Keratinocyte (primary cell): ENCODE data around the gene SLC4A5. TPM values are rescaled to one million over a fixed set of nuclear protein-coding genes. Genes with fewer than 3 reads are reported as not detected.

Source experiments
- DNase-seq: peaks from one replicate; pipeline ENCODE4 v3.0.0-alpha.2; 2011; ENCODE audit warnings: low read depth, missing footprints, low spot score
- FAIRE-seq: peaks from 2 replicates; lab custom pipeline; 2011; peaks lifted over from hg19 to GRCh38; lab: Jason Lieb, UNC
- H2AFZ ChIP-seq: 2 replicates; pipeline ENCODE4 v1.6.0; 2012; ENCODE audit warnings: low read length, control low read depth, inconsistent platforms; ENCODE audit not compliant: control insufficient read depth
- H3K27ac ChIP-seq: 2 replicates; pipeline ENCODE4 v1.5.1; 2011; ENCODE audit warnings: low read length; ENCODE audit not compliant: control insufficient read depth, insufficient read depth
- H3K27me3 ChIP-seq: 3 replicates; pipeline ENCODE4 v1.6.0; 2011; ENCODE audit warnings: low read length; ENCODE audit not compliant: control insufficient read depth, insufficient read depth; ENCODE audit errors: extremely low read depth
- H3K36me3 ChIP-seq, 2 experiments: 2 replicates in 1 of 2; 3 replicates in 1 of 2; pipeline ENCODE4 v1.5.1; 2011; ENCODE audit warnings: low read length in 2 of 2, mild to moderate bottlenecking in 1 of 2; ENCODE audit not compliant: control insufficient read depth in 2 of 2, insufficient read depth in 2 of 2; ENCODE audit errors: extremely low read depth in 1 of 2
- H3K4me1 ChIP-seq: 3 replicates; pipeline ENCODE4 v1.5.1; 2011; ENCODE audit warnings: low read length; ENCODE audit not compliant: control insufficient read depth, insufficient read depth; ENCODE audit errors: extremely low read depth
- H3K4me2 ChIP-seq: 3 replicates; pipeline ENCODE4 v1.6.0; 2011; ENCODE audit warnings: low read depth, low read length; ENCODE audit not compliant: control insufficient read depth, insufficient read depth; ENCODE audit errors: extremely low read depth
- H3K4me3 ChIP-seq, 3 experiments: fragments of 200-600 bp in 1 of 3; sonication (generic) in 1 of 3; 2 replicates in 2 of 3; 3 replicates in 1 of 3; pipeline ENCODE4 v1.5.1; 2011 to 2016; ENCODE audit warnings: low read length in 3 of 3, mild to moderate bottlenecking in 3 of 3, control low read depth in 2 of 3, inconsistent platforms in 1 of 3, low read depth in 1 of 3, mixed read lengths in 1 of 3, mixed run types in 1 of 3, moderate library complexity in 1 of 3; ENCODE audit not compliant: control insufficient read depth in 2 of 3, insufficient read depth in 2 of 3; ENCODE audit errors: extremely low read depth in 1 of 3
- H3K79me2 ChIP-seq: 2 replicates; pipeline ENCODE4 v1.6.0; 2012; ENCODE audit warnings: low read length; ENCODE audit not compliant: control insufficient read depth, insufficient read depth
- H3K9ac ChIP-seq: 3 replicates; pipeline ENCODE4 v1.6.0; 2011; ENCODE audit warnings: low read length; ENCODE audit not compliant: control insufficient read depth, insufficient read depth; ENCODE audit errors: extremely low read depth
- H3K9me1 ChIP-seq: 3 replicates; pipeline ENCODE4 v1.6.0; 2011; ENCODE audit warnings: low read length; ENCODE audit not compliant: control insufficient read depth, insufficient read depth; ENCODE audit errors: extremely low read depth
- H3K9me3 ChIP-seq: 2 replicates; pipeline ENCODE4 v1.5.1; 2012; ENCODE audit warnings: low read depth, low read length; ENCODE audit not compliant: control insufficient read depth
- H4K20me1 ChIP-seq: 3 replicates; pipeline ENCODE4 v1.6.0; 2011; ENCODE audit warnings: low read length; ENCODE audit not compliant: control insufficient read depth, insufficient read depth; ENCODE audit errors: extremely low read depth
- EZH2 ChIP-seq: IDR thresholded peaks from one replicate; pipeline ENCODE4 v1.6.1; 2012; ENCODE audit warnings: inconsistent platforms, mild to moderate bottlenecking, low read length, moderate library complexity
- dilution Hi-C: fragments of 300-500 bp; cut with MboI; formaldehyde crosslinking; loops from one replicate; pipeline ENCODE4 v1.7.0; 2020; ENCODE audit warnings: low sequenced_read_pairs; ENCODE audit not compliant: extremely low pct_ligation_motif_present
- polyA plus RNA-seq, 5 experiments: library from polyadenylated mRNA; depleted of rRNA in 3 of 5; stranded (reverse) in 3 of 5; stranded (forward) in 1 of 5; unstranded in 1 of 5; fragments of >200 nt; gene quantifications; 1 replicate in 1 of 5; 2 replicates in 3 of 5; 3 replicates in 1 of 5; pipeline versions ENCODE4 v1.2.1 to v1.2.3, GENCODE V29; 2011 to 2012; ENCODE audit warnings: missing spikeins in 2 of 5, low read depth in 1 of 5, low replicate concordance in 1 of 5
- TF ChIP-seq, protein P1 (sequence below), 3 experiments: IDR thresholded peaks in 1 of 3; conservative IDR thresholded peaks in 1 of 3; optimal IDR thresholded peaks in 1 of 3; 2 replicates in 2 of 3; 3 replicates in 1 of 3; pipeline versions ENCODE3 to v1.5.1; 2011; ENCODE audit warnings: low read length in 3 of 3, mild to moderate bottlenecking in 3 of 3, moderate library complexity in 2 of 3, control low read depth in 1 of 3, inconsistent platforms in 1 of 3; ENCODE audit not compliant: insufficient read depth in 2 of 3; ENCODE audit errors: extremely low read depth in 1 of 3

SLC4A5 gene
- polyA plus RNA-seq, 1 donor (not counting 4 experiments of a cell fraction or from before 2014, with no cell fraction given): 0.22 TPM

DNA sequence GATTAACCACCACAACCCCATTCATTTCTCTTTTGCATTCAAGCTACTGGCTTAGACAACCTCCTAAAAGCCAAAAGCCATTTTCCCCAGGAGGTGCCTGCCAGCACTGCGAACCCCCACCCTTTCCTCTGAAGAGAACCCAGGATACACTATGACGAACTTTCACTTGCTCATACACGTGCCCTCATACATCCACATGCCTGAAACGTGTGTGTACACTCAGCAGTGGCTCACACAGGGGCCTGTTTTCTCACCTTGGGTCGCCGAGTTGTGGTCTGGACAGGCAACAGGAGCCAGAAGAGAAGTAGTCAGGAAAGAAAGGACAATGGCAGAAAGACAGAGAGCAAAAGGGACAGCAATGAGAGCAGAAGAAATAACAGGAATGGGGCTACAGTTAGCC lies 29.5 kb upstream of the SLC4A5 start:
- Histone ChIP-seq H3K4me2 (no peak overlapping the region), H3K36me3 (peaks cover 48 to 50% of the 10 kb centered on the region in 2 experiments), H4K20me1 (no peaks in the 10 kb centered on the region), H3K27ac (no peak overlapping the region), H3K9ac (no peak overlapping the region), H2AFZ (no peak overlapping the region), H3K4me3 (no peak overlapping the region), H3K9me1 (peaks cover 4% of the 10 kb centered on the region), H3K79me2 (peaks cover 10% of the 10 kb centered on the region), H3K4me1 (peaks cover 10% of the 10 kb centered on the region), H3K27me3 (no peaks in the 10 kb centered on the region), H3K9me3 (no peaks in the 10 kb centered on the region)
- dilution Hi-C loops: no loop called here
- FAIRE-seq: no peak
- no peak for DNase-seq
- no peak for TF ChIP-seq EZH2
- TF ChIP-seq, protein P1, sequence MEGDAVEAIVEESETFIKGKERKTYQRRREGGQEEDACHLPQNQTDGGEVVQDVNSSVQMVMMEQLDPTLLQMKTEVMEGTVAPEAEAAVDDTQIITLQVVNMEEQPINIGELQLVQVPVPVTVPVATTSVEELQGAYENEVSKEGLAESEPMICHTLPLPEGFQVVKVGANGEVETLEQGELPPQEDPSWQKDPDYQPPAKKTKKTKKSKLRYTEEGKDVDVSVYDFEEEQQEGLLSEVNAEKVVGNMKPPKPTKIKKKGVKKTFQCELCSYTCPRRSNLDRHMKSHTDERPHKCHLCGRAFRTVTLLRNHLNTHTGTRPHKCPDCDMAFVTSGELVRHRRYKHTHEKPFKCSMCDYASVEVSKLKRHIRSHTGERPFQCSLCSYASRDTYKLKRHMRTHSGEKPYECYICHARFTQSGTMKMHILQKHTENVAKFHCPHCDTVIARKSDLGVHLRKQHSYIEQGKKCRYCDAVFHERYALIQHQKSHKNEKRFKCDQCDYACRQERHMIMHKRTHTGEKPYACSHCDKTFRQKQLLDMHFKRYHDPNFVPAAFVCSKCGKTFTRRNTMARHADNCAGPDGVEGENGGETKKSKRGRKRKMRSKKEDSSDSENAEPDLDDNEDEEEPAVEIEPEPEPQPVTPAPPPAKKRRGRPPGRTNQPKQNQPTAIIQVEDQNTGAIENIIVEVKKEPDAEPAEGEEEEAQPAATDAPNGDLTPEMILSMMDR (optimal IDR thresholded peaks at IDR 0.05 in 1 of 3, IDR thresholded peaks at IDR 0.05 in 1 of 3, conservative IDR thresholded peaks at IDR 0.05 in 1 of 3; ENCODE audit: extremely low read depth in 1 of 3, insufficient read depth in 2 of 3, low read length in 3 of 3): no peak

DNA sequence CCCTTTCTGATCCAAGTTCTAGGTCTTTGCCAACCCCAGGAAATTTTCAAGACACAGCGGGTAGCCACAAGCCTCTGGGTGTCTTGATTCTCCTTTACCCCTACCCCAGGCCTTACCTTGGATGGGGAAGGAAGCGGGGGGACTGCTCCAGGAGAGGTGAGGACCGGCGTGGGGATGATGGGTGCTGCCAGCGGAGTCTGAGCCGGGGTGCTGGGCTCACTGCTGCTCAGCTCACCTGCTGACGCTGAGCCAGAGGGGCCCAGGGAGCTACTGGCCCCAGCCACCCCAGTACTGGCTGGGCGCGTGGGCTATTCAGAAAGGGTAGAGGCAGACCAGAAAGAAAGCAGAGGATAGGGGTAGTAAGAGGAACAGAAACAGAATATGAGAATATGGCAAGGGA lies 28.2 kb upstream of the SLC4A5 start:
- H2AFZ ChIP-seq: no peak overlapping the region
- H3K4me3 ChIP-seq: no peak overlapping the region
- peaks cover 8% of the 10 kb centered on the region for H3K79me2 ChIP-seq
- no peak for FAIRE-seq
- H3K9me3 ChIP-seq: no peaks in the 10 kb centered on the region
- no peak for TF ChIP-seq EZH2
- TF ChIP-seq, protein P1 (optimal IDR thresholded peaks at IDR 0.05 in 1 of 3, IDR thresholded peaks at IDR 0.05 in 1 of 3, conservative IDR thresholded peaks at IDR 0.05 in 1 of 3; ENCODE audit: extremely low read depth in 1 of 3, insufficient read depth in 2 of 3, low read length in 3 of 3): no peak
- H3K9me1 ChIP-seq: peaks cover 4% of the 10 kb centered on the region
- H3K27me3 ChIP-seq: no peaks in the 10 kb centered on the region
- no peak overlapping the region for H3K27ac ChIP-seq
- DNase-seq: no peak
- H3K4me2 ChIP-seq: no peak overlapping the region
- no peaks in the 10 kb centered on the region for H4K20me1 ChIP-seq
- no peak overlapping the region for H3K9ac ChIP-seq
- dilution Hi-C loops: no loop called here
- H3K36me3 ChIP-seq: peaks cover 44 to 49% of the 10 kb centered on the region in 2 experiments
- peaks cover 10% of the 10 kb centered on the region for H3K4me1 ChIP-seq
